Smooth muscle cell (in vitro differentiated cells): ENCODE measurements around the gene SLC17A9. TPM values are rescaled to one million over a fixed set of nuclear protein-coding genes. Genes with fewer than 3 reads are reported as not detected.

Experiments
- DNase-seq: peaks from one replicate; lab custom pipeline; 2025; ENCODE audit not compliant: unreplicated experiment; lab: John Stamatoyannopoulos, UW
- H2AFZ ChIP-seq: fragments of 200-600 bp; sonication (generic); 2 replicates; pipeline ENCODE4 v1.6.0; 2016; ENCODE audit warnings: antibody characterized with exemption, low read depth, mild to moderate bottlenecking
- H3F3A ChIP-seq: fragments of 200-600 bp; sonication (generic); 2 replicates; pipeline ENCODE4 v1.6.0; 2017; ENCODE audit warnings: antibody characterized with exemption, low read depth
- H3K27ac ChIP-seq: fragments of 200-600 bp; sonication (generic); 2 replicates; pipeline ENCODE4 v1.5.1; 2016; ENCODE audit warnings: low read depth, mild to moderate bottlenecking
- H3K27me3 ChIP-seq: fragments of 200-600 bp; sonication (generic); 2 replicates; pipeline ENCODE4 v1.6.1; 2016; ENCODE audit warnings: low read depth, mild to moderate bottlenecking
- H3K36me3 ChIP-seq: fragments of 200-600 bp; sonication (generic); 2 replicates; pipeline ENCODE4 v1.5.1; 2016; ENCODE audit warnings: low read depth
- H3K4me1 ChIP-seq: fragments of 200-600 bp; sonication (generic); 2 replicates; pipeline ENCODE4 v1.5.1; 2016; ENCODE audit warnings: low read depth
- H3K4me2 ChIP-seq: fragments of 200-600 bp; sonication (generic); 2 replicates; pipeline ENCODE4 v1.6.0; 2016; ENCODE audit warnings: mild to moderate bottlenecking
- H3K4me3 ChIP-seq: fragments of 200-600 bp; sonication (generic); 2 replicates; pipeline ENCODE4 v1.5.1; 2016; ENCODE audit warnings: mild to moderate bottlenecking
- H3K79me2 ChIP-seq: fragments of 200-600 bp; sonication (generic); 2 replicates; pipeline ENCODE4 v1.6.0; 2016; ENCODE audit warnings: low read depth, mild to moderate bottlenecking
- H3K9ac ChIP-seq: fragments of 200-600 bp; sonication (generic); 2 replicates; pipeline ENCODE4 v1.6.0; 2016; ENCODE audit warnings: low read depth
- H3K9me3 ChIP-seq: fragments of 200-600 bp; sonication (generic); replicated peaks from 2 replicates; pipeline ENCODE4 v1.5.1; 2016; ENCODE audit warnings: low read depth
- H4K20me1 ChIP-seq: fragments of 200-600 bp; sonication (generic); 2 replicates; pipeline ENCODE4 v1.6.0; 2016; ENCODE audit warnings: low read depth
- WGBS: methylation state at CpG from one replicate; pipeline ENCODE4 v1.1.7; 2016; ENCODE audit warnings: low lambda C conversion rate; 5-methylcytosine and 5-hydroxymethylcytosine counted together
- polyA plus RNA-seq: library from polyadenylated mRNA; unstranded; fragments of >200 nt; fragmentation: Nextera tagmentation; extraction: Ambion mirVana; gene quantifications from 2 replicates; pipeline ENCODE4 v1.2.1, GENCODE V29; 2016
- total RNA-seq: library from RNA; depleted of rRNA; stranded (reverse); fragments of >200 nt; gene quantifications from 2 replicates; pipeline ENCODE4 v1.2.3, GENCODE V29; 2014
- TF ChIP-seq, protein P1 (sequence below): fragments of 200-600 bp; sonication (generic); IDR thresholded peaks from 2 replicates; pipeline ENCODE4 v1.5.1; 2017; ENCODE audit warnings: borderline replicate concordance, mild to moderate bottlenecking, antibody characterized with exemption; ENCODE audit not compliant: insufficient read depth, poor library complexity, severe bottlenecking

The SLC17A9 gene
- total and polyA plus RNA-seq, 2 experiments from 2014 or later, result 32.5 to 96.7 TPM

DNA sequence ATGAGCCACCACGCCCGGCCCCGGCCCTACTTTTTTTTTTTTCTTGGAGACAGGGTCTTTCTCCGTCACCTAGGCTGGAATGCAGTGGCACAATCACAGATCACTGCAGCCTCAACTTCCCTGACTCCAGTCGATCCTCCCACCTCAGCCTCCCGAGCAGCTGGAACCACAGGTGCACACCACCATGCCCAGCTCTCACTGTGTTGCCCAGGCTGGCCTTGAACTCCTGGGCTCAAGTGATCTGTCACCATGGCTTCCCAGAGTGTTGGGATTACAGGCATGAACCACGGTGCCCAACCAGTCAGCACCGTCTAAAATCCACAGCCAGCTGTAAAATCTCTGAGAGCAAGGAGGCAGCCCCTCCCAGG, 17.4 kb downstream of the SLC17A9 start:
- H2AFZ ChIP-seq, result no peak overlapping the region
- H3K27me3 ChIP-seq, result peaks cover 25% of the 10 kb centered on the region
- peaks cover 28% of the 10 kb centered on the region for H4K20me1 ChIP-seq
- no peak for DNase-seq
- no peaks in the 10 kb centered on the region for H3K9me3 ChIP-seq
- no peak overlapping the region for H3K9ac ChIP-seq
- H3F3A ChIP-seq, result no peaks in the 10 kb centered on the region
- no peaks in the 10 kb centered on the region for H3K79me2 ChIP-seq
- H3K4me3 ChIP-seq, result no peak overlapping the region
- H3K4me2 ChIP-seq, result no peak overlapping the region
- TF ChIP-seq, protein P1, sequence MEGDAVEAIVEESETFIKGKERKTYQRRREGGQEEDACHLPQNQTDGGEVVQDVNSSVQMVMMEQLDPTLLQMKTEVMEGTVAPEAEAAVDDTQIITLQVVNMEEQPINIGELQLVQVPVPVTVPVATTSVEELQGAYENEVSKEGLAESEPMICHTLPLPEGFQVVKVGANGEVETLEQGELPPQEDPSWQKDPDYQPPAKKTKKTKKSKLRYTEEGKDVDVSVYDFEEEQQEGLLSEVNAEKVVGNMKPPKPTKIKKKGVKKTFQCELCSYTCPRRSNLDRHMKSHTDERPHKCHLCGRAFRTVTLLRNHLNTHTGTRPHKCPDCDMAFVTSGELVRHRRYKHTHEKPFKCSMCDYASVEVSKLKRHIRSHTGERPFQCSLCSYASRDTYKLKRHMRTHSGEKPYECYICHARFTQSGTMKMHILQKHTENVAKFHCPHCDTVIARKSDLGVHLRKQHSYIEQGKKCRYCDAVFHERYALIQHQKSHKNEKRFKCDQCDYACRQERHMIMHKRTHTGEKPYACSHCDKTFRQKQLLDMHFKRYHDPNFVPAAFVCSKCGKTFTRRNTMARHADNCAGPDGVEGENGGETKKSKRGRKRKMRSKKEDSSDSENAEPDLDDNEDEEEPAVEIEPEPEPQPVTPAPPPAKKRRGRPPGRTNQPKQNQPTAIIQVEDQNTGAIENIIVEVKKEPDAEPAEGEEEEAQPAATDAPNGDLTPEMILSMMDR, result no peak
- no peaks in the 10 kb centered on the region for H3K36me3 ChIP-seq
- WGBS, result 87% methylated on average over 8 of the region's 8 CpGs
- H3K4me1 ChIP-seq, result peaks cover 5% of the 10 kb centered on the region
- H3K27ac ChIP-seq, result no peak overlapping the region

DNA sequence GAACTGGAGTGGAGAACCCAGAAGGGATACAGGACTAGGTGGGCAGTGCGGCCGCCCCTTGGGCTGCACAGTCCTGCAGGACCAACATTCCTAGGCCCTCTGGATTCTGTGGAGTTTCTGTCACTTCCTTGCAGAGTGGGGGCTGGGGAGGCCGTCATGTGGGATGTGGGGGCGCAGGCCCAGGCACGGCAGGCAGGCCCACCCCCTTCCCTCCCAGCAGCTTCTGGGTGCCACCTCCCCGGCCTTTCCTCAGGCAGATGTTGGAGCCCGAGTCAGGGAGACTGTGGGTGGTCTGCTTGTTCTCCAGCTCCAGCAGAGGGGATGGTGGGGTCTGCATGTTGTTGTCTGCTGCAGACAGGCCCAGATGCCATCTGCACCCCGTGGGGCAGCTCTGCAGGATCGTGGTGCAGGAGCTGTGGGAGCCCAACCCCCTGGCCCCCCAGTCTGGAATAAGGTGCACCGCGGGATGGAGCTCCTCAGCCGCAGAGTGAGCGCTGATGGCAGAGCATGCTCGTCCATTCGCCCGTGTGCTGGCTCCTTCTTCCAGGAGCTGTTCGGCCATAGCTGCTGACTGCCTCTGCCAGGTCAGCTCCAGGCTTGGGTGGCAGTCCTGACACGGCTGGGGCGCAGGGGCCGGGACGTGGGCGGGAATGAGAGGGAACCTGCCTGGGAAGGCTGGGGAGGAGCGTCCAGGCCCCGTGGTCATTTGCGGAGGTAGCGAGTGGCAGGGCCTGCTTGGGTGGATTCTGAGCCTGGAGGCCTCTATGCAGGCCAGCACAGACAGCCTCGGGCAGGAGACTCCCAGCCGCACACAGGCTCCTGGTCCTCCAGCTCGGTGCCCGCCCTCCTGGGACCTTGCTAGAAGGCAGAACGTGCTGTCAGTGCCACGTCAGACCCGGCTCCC, 18.1 kb downstream of the SLC17A9 start:
- 71% methylated on average over 33 of the region's 33 CpGs for WGBS
- H3K27ac ChIP-seq, result no peak overlapping the region
- no peak overlapping the region for H3K4me3 ChIP-seq
- no peaks in the 10 kb centered on the region for H3F3A ChIP-seq
- DNase-seq, result no peak
- H3K36me3 ChIP-seq, result no peaks in the 10 kb centered on the region
- TF ChIP-seq, protein P1, result no peak
- H3K27me3 ChIP-seq, result peaks cover 31% of the 10 kb centered on the region
- no peak overlapping the region for H3K9ac ChIP-seq
- peaks cover 22% of the 10 kb centered on the region for H4K20me1 ChIP-seq
- no peak overlapping the region for H2AFZ ChIP-seq
- no peaks in the 10 kb centered on the region for H3K79me2 ChIP-seq
- H3K4me1 ChIP-seq, result peaks cover 5% of the 10 kb centered on the region
- no peak overlapping the region for H3K4me2 ChIP-seq
- no peaks in the 10 kb centered on the region for H3K9me3 ChIP-seq

GRCh38 chr20:62971211-62971949, 18.9 kb downstream of the SLC17A9 start:
- Histone ChIP-seq H3K79me2 (no peaks in the 10 kb centered on the region), H3K27me3 (peaks cover 35% of the 10 kb centered on the region), H3F3A (no peaks in the 10 kb centered on the region), H3K9ac (no peak overlapping the region), H4K20me1 (peaks cover 17% of the 10 kb centered on the region), H2AFZ (no peak overlapping the region), H3K4me3 (no peak overlapping the region), H3K9me3 (no peaks in the 10 kb centered on the region), H3K27ac (no peak overlapping the region), H3K4me1 (peaks cover 5% of the 10 kb centered on the region), H3K36me3 (no peaks in the 10 kb centered on the region), H3K4me2 (no peak overlapping the region)
- DNase-seq, result no peak
- whole genome bisulfite sequencing, result 83% methylated on average over 10 of the region's 10 CpGs
- TF ChIP-seq, protein P1, result no peak
